ENCODE measurements around the gene C7orf57.

C7orf57 gene

DNA sequence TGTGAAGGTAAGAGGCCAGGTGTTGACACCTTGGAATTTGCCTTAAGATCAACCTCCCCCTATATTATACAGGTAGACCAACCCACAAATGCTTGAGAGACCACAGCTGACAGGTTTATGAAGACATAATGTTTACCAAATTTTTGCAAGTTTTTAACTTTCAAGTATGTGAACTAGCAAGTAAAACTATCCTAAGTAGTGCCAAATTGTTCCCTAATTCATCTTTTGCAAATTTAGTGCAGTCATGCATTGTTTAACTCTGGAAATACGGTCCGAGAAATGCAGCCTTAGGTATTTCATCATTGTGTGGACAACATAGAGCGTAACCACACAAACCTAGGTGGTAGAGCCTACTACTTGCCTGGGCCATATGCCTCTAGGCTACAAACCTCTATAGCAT, 64.4 kb downstream of the C7orf57 start:
- TF ChIP-seq POLR2A (IDR thresholded peaks at IDR 0.05; ENCODE audit: low read length) (no peak), GATA1 (IDR thresholded peaks at IDR 0.05; ENCODE audit: low read depth, low read length) (no peak)

GRCh38 chr7:48101352-48101751, 66.0 kb downstream of the C7orf57 start:
- DNase-seq, result no peak
- TF ChIP-seq POLR2A (IDR thresholded peaks at IDR 0.05; ENCODE audit: low read length) (no peak), GATA1 (IDR thresholded peaks at IDR 0.05; ENCODE audit: low read depth, low read length) (no peak)

More for the DNA sequence above, 64.4 kb downstream of the C7orf57 start:
- DNase-seq, result no peak

DNA sequence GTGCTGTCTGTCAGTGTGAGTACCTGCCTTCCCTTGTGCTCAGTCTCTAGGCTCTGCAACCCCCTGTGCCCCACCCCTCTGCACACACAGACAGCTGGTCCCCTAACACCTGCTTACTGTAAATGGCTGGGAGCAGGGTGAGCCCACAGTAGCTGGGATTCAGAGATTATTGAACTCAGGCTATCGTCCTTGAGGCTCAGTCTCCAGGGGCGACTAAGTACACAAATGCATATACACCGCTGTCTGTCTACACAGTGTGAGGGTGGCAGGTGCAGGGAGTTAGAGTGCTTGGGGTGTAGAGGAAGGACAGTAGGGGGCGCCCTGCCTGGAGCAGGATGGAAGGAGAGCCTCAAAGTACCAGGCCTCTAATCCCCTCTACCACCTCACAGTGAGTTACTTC, 66.6 kb downstream of the C7orf57 start:
- DNase-seq, result peak in 1 of 2 experiments; percentile 24
- TF ChIP-seq GATA1 (IDR thresholded peaks at IDR 0.05; ENCODE audit: low read depth, low read length) (no peak), POLR2A (IDR thresholded peaks at IDR 0.05; ENCODE audit: low read length) (no peak)

- DNase-seq, result no peak
Measured at GRCh38 chr7:48102530-48102929, 67.2 kb downstream of the C7orf57 start.

DNA sequence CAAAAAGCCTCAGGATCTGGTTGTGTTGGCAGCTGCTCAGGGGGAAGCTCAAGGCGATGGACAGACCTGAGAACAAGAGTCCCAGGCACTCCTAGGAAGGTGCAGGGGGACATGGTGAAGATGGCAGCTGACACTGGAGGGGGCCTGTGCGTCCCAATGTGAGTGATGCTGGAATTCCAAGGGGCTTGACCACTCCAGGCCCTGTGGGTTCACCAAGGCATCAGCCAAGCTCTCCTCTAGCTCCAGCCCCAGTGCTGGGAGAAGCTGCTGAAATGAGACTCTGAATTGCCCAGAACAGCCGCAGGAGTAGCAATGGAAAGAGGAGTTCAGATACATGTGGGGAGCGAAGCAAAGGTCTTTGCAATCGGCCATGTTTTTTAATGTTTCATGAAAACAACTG, 69.7 kb downstream of the C7orf57 start:
- TF ChIP-seq POLR2A (IDR thresholded peaks at IDR 0.05; ENCODE audit: low read length), result no peak
- no peak for TF ChIP-seq GATA1 (IDR thresholded peaks at IDR 0.05; ENCODE audit: low read depth, low read length)

More at GRCh38 chr7:48102530-48102929, 67.2 kb downstream of the C7orf57 start:
- no peak for TF ChIP-seq POLR2A (IDR thresholded peaks at IDR 0.05; ENCODE audit: low read length)
- no peak for TF ChIP-seq GATA1 (IDR thresholded peaks at IDR 0.05; ENCODE audit: low read depth, low read length)

DNA sequence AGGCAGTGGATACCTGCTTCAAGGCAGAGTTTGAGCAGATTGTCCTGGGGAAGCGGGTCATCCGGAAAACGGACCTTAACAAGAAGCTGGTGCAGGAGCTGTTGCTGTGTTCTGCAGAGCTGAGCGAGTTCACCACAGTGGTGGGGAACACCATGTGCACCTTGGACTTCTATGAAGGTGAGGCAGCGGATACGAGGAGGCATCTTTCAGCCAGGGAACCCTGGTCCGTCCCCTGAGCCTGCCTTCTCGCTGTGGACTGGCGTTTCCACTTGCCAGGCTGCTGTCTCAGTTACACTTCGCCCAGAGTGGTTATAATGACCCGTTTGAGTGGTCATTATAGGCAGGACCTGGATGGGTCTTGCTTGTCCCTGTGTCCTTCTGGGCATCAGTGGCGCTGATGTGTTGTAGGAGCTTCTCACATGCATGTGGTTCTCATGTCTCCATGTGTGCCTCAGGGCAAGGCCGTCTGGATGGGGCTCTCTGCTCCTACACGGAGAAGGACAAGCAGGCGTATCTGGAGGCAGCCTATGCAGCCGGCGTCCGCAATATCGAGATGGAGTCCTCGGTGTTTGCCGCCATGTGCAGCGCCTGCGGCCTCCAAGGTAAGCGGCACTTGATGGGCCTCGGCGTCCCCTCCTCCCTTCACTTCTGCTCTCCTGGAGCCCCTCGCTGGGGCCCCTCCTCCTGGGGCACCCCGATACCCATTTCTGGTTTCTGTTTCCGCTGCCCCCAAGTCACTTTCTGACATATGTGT, 71.7 kb downstream of the C7orf57 start:
- DNase-seq, result no peak
- no peak for TF ChIP-seq GATA1 (IDR thresholded peaks at IDR 0.05; ENCODE audit: low read depth, low read length)
- TF ChIP-seq POLR2A (IDR thresholded peaks at IDR 0.05; ENCODE audit: low read length), result no peak

More for the DNA sequence above, 69.7 kb downstream of the C7orf57 start:
- DNase-seq, result no peak

GRCh38 chr7:48107926-48108472, 72.7 kb downstream of the C7orf57 start:
- TF ChIP-seq POLR2A (IDR thresholded peaks at IDR 0.05; ENCODE audit: low read length) (no peak), GATA1 (IDR thresholded peaks at IDR 0.05; ENCODE audit: low read depth, low read length) (no peak)
- no peak for DNase-seq

- no peak for TF ChIP-seq POLR2A (IDR thresholded peaks at IDR 0.05; ENCODE audit: low read length)
- DNase-seq, result no peak
Measured at GRCh38 chr7:48108959-48109847, 73.9 kb downstream of the C7orf57 start.

- TF ChIP-seq GATA1 (IDR thresholded peaks at IDR 0.05; ENCODE audit: low read depth, low read length) (no peak), POLR2A (IDR thresholded peaks at IDR 0.05; ENCODE audit: low read length) (no peak)
- DNase-seq, result peak; percentile 28 to 71
Measured at GRCh38 chr7:48109848-48110663, 74.7 kb downstream of the C7orf57 start.

DNA sequence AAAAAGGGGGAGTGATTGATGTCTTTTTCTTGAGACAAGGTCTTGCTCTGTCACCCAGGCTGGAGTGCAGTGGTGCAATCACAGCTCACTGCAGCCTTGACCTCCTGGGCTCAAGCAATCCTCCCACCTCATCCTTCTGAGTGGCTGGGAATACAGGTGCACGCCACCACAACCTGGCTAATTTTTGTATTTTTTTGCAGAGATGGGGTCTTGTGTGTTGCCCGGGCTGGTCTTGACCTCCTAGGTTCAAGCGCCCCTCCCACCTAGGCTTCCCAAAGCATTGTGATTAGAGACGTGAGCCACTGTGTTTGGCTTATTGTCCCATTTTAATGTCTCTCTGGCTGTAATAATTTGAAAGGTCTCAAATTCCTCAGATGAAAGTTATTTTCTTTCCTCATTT, 75.5 kb downstream of the C7orf57 start:
- TF ChIP-seq GATA1 (IDR thresholded peaks at IDR 0.05; ENCODE audit: low read depth, low read length) (no peak), POLR2A (IDR thresholded peaks at IDR 0.05; ENCODE audit: low read length) (no peak)
- DNase-seq, result no peak
